LNCaP clone FGC (cell line): Measurements from ENCODE around the gene MACROD1.

ENCODE experiments used
- DNase-seq: peaks from one replicate; pipeline ENCODE4 v3.0.0-alpha.2; 2011; ENCODE audit warnings: low read depth
- H3K4me3 ChIP-seq: 2 replicates; pipeline ENCODE4 v1.5.1; 2011; ENCODE audit warnings: mild to moderate bottlenecking, low read depth, low read length, control low read depth
- CTCF ChIP-seq: IDR thresholded peaks from 2 replicates; pipeline ENCODE4 v1.5.1; 2012; ENCODE audit warnings: mild to moderate bottlenecking; ENCODE audit not compliant: control insufficient read depth, insufficient read depth; ENCODE audit errors: extremely low read depth

MACROD1 gene

GRCh38 chr11:64003807-64004589, 161.9 kb downstream of the MACROD1 start:
- TF ChIP-seq CTCF = no peak
- no peak overlapping the region for H3K4me3 ChIP-seq
- DNase-seq = no peak

GRCh38 chr11:64001484-64002420, 164.2 kb downstream of the MACROD1 start:
- no peak for TF ChIP-seq CTCF
- DNase-seq = no peak
- H3K4me3 ChIP-seq = no peak overlapping the region

- TF ChIP-seq CTCF = no peak
- no peak for DNase-seq
- no peak overlapping the region for H3K4me3 ChIP-seq
Measured at GRCh38 chr11:64000740-64001483, 165.0 kb downstream of the MACROD1 start.

- no peak overlapping the region for H3K4me3 ChIP-seq
- no peak for DNase-seq
- no peak for TF ChIP-seq CTCF
Measured at GRCh38 chr11:64000026-64000739, 165.7 kb downstream of the MACROD1 start.

- H3K4me3 ChIP-seq = no peak overlapping the region
- TF ChIP-seq CTCF = no peak
- no peak for DNase-seq
Measured at GRCh38 chr11:63999349-64000025, 166.4 kb downstream of the MACROD1 start.
